SJSA1 (cell line): ENCODE measurements around the gene PRKCB. TPM values are rescaled to one million over a fixed set of nuclear protein-coding genes. Genes with fewer than 3 reads are reported as not detected.
"Not testable (repeated sequence)": the region's sequence is repeated elsewhere in the genome, so short reads cannot be mapped to it uniquely, and the experiment has no call there.

Experiments
- DNase-seq, 2 experiments: peaks; one replicate each; pipeline ENCODE4 v3.0.0-alpha.2; 2015 to 2020; ENCODE audit warnings: low spot score in 2 of 2, low read depth in 1 of 2
- H3K27ac ChIP-seq: fragments of 250-450 bp; sonication (Bioruptor Pico); 2 replicates; pipeline ENCODE4 v1.5.1; 2020; ENCODE audit warnings: mild to moderate bottlenecking, moderate library complexity
- H3K27me3 ChIP-seq: fragments of 250-450 bp; sonication (Bioruptor Pico); replicated peaks from 2 replicates; pipeline ENCODE4 v1.5.1; 2020; ENCODE audit warnings: mild to moderate bottlenecking, moderate library complexity
- H3K36me3 ChIP-seq: fragments of 250-450 bp; sonication (Bioruptor Pico); 2 replicates; pipeline ENCODE4 v1.5.1; 2020; ENCODE audit warnings: mild to moderate bottlenecking
- H3K4me1 ChIP-seq: fragments of 250-450 bp; sonication (Bioruptor Pico); replicated peaks from 2 replicates; pipeline ENCODE4 v1.6.1; 2021; ENCODE audit warnings: mild to moderate bottlenecking
- H3K4me3 ChIP-seq: fragments of 250-450 bp; sonication (Bioruptor Pico); 2 replicates; pipeline ENCODE4 v1.5.1; 2020; ENCODE audit warnings: mild to moderate bottlenecking
- H3K9me3 ChIP-seq: fragments of 250-450 bp; sonication (Bioruptor Pico); replicated peaks from 2 replicates; pipeline ENCODE4 v1.5.1; 2020; ENCODE audit warnings: mild to moderate bottlenecking
- total RNA-seq: library from RNA; depleted of rRNA; stranded (reverse); fragments of >200 nt; shearing (Covaris generic); gene quantifications from 2 replicates; pipeline ENCODE4 v1.2.3, GENCODE V29; 2014

The PRKCB gene
- total RNA-seq, 1 experiment from 2014 or later, result 4.2 TPM

- no peak overlapping the region for H3K4me3 ChIP-seq
- peaks cover 23% of the 10 kb centered on the region for H3K4me1 ChIP-seq
- H3K9me3 ChIP-seq, result no peaks in the 10 kb centered on the region
- H3K27me3 ChIP-seq, result no peaks in the 10 kb centered on the region
- no peaks in the 10 kb centered on the region for H3K36me3 ChIP-seq
- DNase-seq, result no peak
- H3K27ac ChIP-seq, result no peak overlapping the region
Observed at GRCh38 chr16:24015923-24016322, 180.1 kb downstream of the PRKCB start.

- Histone ChIP-seq H3K27me3 (no peaks in the 10 kb centered on the region), H3K4me1 (peaks cover 23% of the 10 kb centered on the region), H3K27ac (no peak overlapping the region), H3K9me3 (no peaks in the 10 kb centered on the region), H3K36me3 (no peaks in the 10 kb centered on the region), H3K4me3 (no peak overlapping the region)
- DNase-seq, result no peak
Observed at GRCh38 chr16:24018485-24018884, 182.7 kb downstream of the PRKCB start.

GRCh38 chr16:24022797-24023196 lies 187.0 kb downstream of the PRKCB start:
- no peak for DNase-seq
- Histone ChIP-seq H3K9me3 (no peaks in the 10 kb centered on the region), H3K36me3 (no peaks in the 10 kb centered on the region), H3K27ac (no peak overlapping the region), H3K27me3 (0 out of 2 replicates have a peak, but pooled peaks cover 3% of the 10 kb centered on the region), H3K4me1 (no peaks in the 10 kb centered on the region), H3K4me3 (no peak overlapping the region)

- Histone ChIP-seq H3K27ac (no peak overlapping the region), H3K4me1 (no peaks in the 10 kb centered on the region), H3K27me3 (0 out of 2 replicates have a peak, but pooled peaks cover 3% of the 10 kb centered on the region), H3K9me3 (no peaks in the 10 kb centered on the region), H3K4me3 (no peak overlapping the region), H3K36me3 (no peaks in the 10 kb centered on the region)
- DNase-seq, result no peak
Observed at GRCh38 chr16:24023621-24024020, 187.8 kb downstream of the PRKCB start.

GRCh38 chr16:24024971-24025370 lies 189.2 kb downstream of the PRKCB start:
- Histone ChIP-seq H3K36me3 (no peaks in the 10 kb centered on the region), H3K27ac (no peak overlapping the region), H3K4me1 (no peaks in the 10 kb centered on the region), H3K9me3 (no peaks in the 10 kb centered on the region), H3K27me3 (0 out of 2 replicates have a peak, but pooled peaks cover 3% of the 10 kb centered on the region), H3K4me3 (no peak overlapping the region)
- DNase-seq, result no peak

GRCh38 chr16:24027466-24027865 lies 191.7 kb downstream of the PRKCB start:
- 0 out of 2 replicates have a peak, but pooled peaks cover 3% of the 10 kb centered on the region for H3K27me3 ChIP-seq
- no peak overlapping the region for H3K27ac ChIP-seq
- H3K4me3 ChIP-seq, result no peak overlapping the region
- no peaks in the 10 kb centered on the region for H3K36me3 ChIP-seq
- no peaks in the 10 kb centered on the region for H3K9me3 ChIP-seq
- no peak for DNase-seq
- H3K4me1 ChIP-seq, result no peaks in the 10 kb centered on the region

GRCh38 chr16:24029841-24030240 lies 194.1 kb downstream of the PRKCB start:
- H3K4me1 ChIP-seq, result peaks cover 12% of the 10 kb centered on the region
- not testable (repeated sequence) for H3K27ac ChIP-seq, H3K9me3 ChIP-seq, H3K36me3 ChIP-seq, DNase-seq, H3K4me3 ChIP-seq, H3K27me3 ChIP-seq

GRCh38 chr16:24035127-24035842 lies 199.5 kb downstream of the PRKCB start:
- no peaks in the 10 kb centered on the region for H3K36me3 ChIP-seq
- H3K27ac ChIP-seq, result peak overlapping the region; percentile 77
- no peaks in the 10 kb centered on the region for H3K9me3 ChIP-seq
- no peak overlapping the region for H3K4me3 ChIP-seq
- peak; percentile 94 to 96 for DNase-seq
- no peaks in the 10 kb centered on the region for H3K27me3 ChIP-seq
- peaks cover 39% of the 10 kb centered on the region for H3K4me1 ChIP-seq

GRCh38 chr16:24036038-24036543 lies 200.3 kb downstream of the PRKCB start:
- DNase-seq, result no peak
- Histone ChIP-seq H3K36me3 (no peaks in the 10 kb centered on the region), H3K4me1 (peaks cover 39% of the 10 kb centered on the region), H3K27me3 (no peaks in the 10 kb centered on the region), H3K27ac (peak overlapping the region; percentile 57; the same call in 1 of the 2 replicates), H3K9me3 (no peaks in the 10 kb centered on the region), H3K4me3 (no peak overlapping the region)

GRCh38 chr16:24036614-24037013 lies 200.8 kb downstream of the PRKCB start:
- peaks cover 39% of the 10 kb centered on the region for H3K4me1 ChIP-seq
- H3K36me3 ChIP-seq, result no peaks in the 10 kb centered on the region
- H3K4me3 ChIP-seq, result no peak overlapping the region
- H3K27me3 ChIP-seq, result no peaks in the 10 kb centered on the region
- H3K27ac ChIP-seq, result no peak overlapping the region
- H3K9me3 ChIP-seq, result no peaks in the 10 kb centered on the region
- DNase-seq, result peak; percentile 65 to 66

- Histone ChIP-seq H3K27ac (no peak overlapping the region), H3K27me3 (no peaks in the 10 kb centered on the region), H3K9me3 (no peaks in the 10 kb centered on the region), H3K4me3 (no peak overlapping the region), H3K36me3 (no peaks in the 10 kb centered on the region), H3K4me1 (peaks cover 39% of the 10 kb centered on the region)
- peak in 1 of 2 experiments; percentile 42 for DNase-seq
Observed at GRCh38 chr16:24037335-24037734, 201.6 kb downstream of the PRKCB start.

- Histone ChIP-seq H3K27ac (no peak overlapping the region), H3K4me3 (no peak overlapping the region), H3K36me3 (no peaks in the 10 kb centered on the region), H3K9me3 (no peaks in the 10 kb centered on the region), H3K27me3 (no peaks in the 10 kb centered on the region), H3K4me1 (peaks cover 8% of the 10 kb centered on the region)
- peak; percentile 52 to 58 for DNase-seq
Observed at GRCh38 chr16:24041834-24042631, 206.2 kb downstream of the PRKCB start.

- Histone ChIP-seq H3K4me3 (no peak overlapping the region), H3K4me1 (no peaks in the 10 kb centered on the region), H3K9me3 (no peaks in the 10 kb centered on the region), H3K36me3 (no peaks in the 10 kb centered on the region), H3K27me3 (no peaks in the 10 kb centered on the region), H3K27ac (no peak overlapping the region)
- no peak for DNase-seq
Observed at GRCh38 chr16:24044467-24044866, 208.7 kb downstream of the PRKCB start.

- no peaks in the 10 kb centered on the region for H3K9me3 ChIP-seq
- no peak for DNase-seq
Observed at GRCh38 chr16:24045641-24046040, 209.9 kb downstream of the PRKCB start.

More at GRCh38 chr16:24045641-24046040, 209.9 kb downstream of the PRKCB start:
- H3K4me3 ChIP-seq, result no peak overlapping the region
- no peaks in the 10 kb centered on the region for H3K36me3 ChIP-seq
- H3K27ac ChIP-seq, result no peak overlapping the region
- no peaks in the 10 kb centered on the region for H3K27me3 ChIP-seq
- no peaks in the 10 kb centered on the region for H3K4me1 ChIP-seq
